HEK293T (cell line): ENCODE measurements around the gene NPHP1.
"Not testable (repeated sequence)": the region's sequence is repeated elsewhere in the genome, so short reads cannot be mapped to it uniquely, and the experiment has no call there.

Source experiments
- CTCF ChIA-PET: fragments of 350-600 bp; formaldehyde crosslinking; extraction: SDS; loops from one replicate; lab custom pipeline; 2021; ENCODE audit warnings: antibody characterized with exemption, inconsistent platforms; lab: Yijun Ruan, JAX
- POLR2A ChIA-PET: fragments of 350-600 bp; formaldehyde crosslinking; extraction: SDS; loops from one replicate; lab custom pipeline; 2020; ENCODE audit warnings: antibody characterized with exemption, inconsistent platforms; lab: Yijun Ruan, JAX
- DNase-seq: peaks from one replicate; pipeline ENCODE4 v3.0.0; 2012; ENCODE audit warnings: mixed read lengths; ENCODE audit errors: extremely low spot score
- ARNT ChIP-seq: fragments of 450-650 bp; IDR thresholded peaks from 2 replicates; pipeline ENCODE4 v1.6.1; 2017; ENCODE audit warnings: mild to moderate bottlenecking
- BHLHE40 ChIP-seq: fragments of 450-650 bp; IDR thresholded peaks from 2 replicates; pipeline ENCODE4 v1.6.1; 2016; ENCODE audit warnings: mild to moderate bottlenecking, moderate library complexity, borderline replicate concordance
- CTBP1 ChIP-seq: fragments of 450-650 bp; IDR thresholded peaks from 2 replicates; pipeline ENCODE4 v1.6.1; 2016; ENCODE audit warnings: borderline replicate concordance
- ELF4 ChIP-seq: fragments of 450-650 bp; IDR thresholded peaks from 2 replicates; pipeline ENCODE4 v1.6.1; 2017; ENCODE audit warnings: antibody characterized with exemption
- FOXA1 ChIP-seq: fragments of 450-650 bp; IDR thresholded peaks from 2 replicates; pipeline ENCODE4 v1.6.1; 2016; ENCODE audit warnings: mild to moderate bottlenecking
- FOXK2 ChIP-seq: fragments of 450-650 bp; IDR thresholded peaks from 2 replicates; pipeline ENCODE4 v1.6.1; 2016; ENCODE audit warnings: mild to moderate bottlenecking
- FOXM1 ChIP-seq: fragments of 450-650 bp; IDR thresholded peaks from 2 replicates; pipeline ENCODE4 v1.6.1; 2017; ENCODE audit warnings: mild to moderate bottlenecking, borderline replicate concordance
- HDGF ChIP-seq: fragments of 450-650 bp; IDR thresholded peaks from 2 replicates; pipeline ENCODE4 v1.6.1; 2017; ENCODE audit warnings: antibody characterized with exemption, borderline replicate concordance
- L3MBTL2 ChIP-seq: fragments of 450-650 bp; conservative IDR thresholded peaks from 2 replicates; pipeline ENCODE4 v1.6.1; 2016; ENCODE audit warnings: mild to moderate bottlenecking
- LEF1 ChIP-seq: fragments of 450-650 bp; IDR thresholded peaks from 2 replicates; pipeline ENCODE4 v1.6.1; 2017; ENCODE audit warnings: mild to moderate bottlenecking, borderline replicate concordance
- NFRKB ChIP-seq: fragments of 450-650 bp; IDR thresholded peaks from 2 replicates; pipeline ENCODE4 v1.6.1; 2016; ENCODE audit warnings: mild to moderate bottlenecking, moderate library complexity
- SP1 ChIP-seq: fragments of 450-650 bp; IDR thresholded peaks from 2 replicates; pipeline ENCODE4 v1.6.1; 2017
- SUZ12 ChIP-seq: fragments of 450-650 bp; IDR thresholded peaks from 2 replicates; pipeline ENCODE4 v1.6.1; 2016; ENCODE audit warnings: mild to moderate bottlenecking
- TARDBP ChIP-seq: fragments of 450-650 bp; IDR thresholded peaks from 2 replicates; pipeline ENCODE4 v1.6.1; 2016
- ZNF384 ChIP-seq: fragments of 450-650 bp; IDR thresholded peaks from 2 replicates; pipeline ENCODE4 v1.6.1; 2016
- TF ChIP-seq, protein P1 (sequence below): fragments of 450-650 bp; IDR thresholded peaks from 2 replicates; pipeline ENCODE4 v1.6.1; 2016

The NPHP1 gene

DNA sequence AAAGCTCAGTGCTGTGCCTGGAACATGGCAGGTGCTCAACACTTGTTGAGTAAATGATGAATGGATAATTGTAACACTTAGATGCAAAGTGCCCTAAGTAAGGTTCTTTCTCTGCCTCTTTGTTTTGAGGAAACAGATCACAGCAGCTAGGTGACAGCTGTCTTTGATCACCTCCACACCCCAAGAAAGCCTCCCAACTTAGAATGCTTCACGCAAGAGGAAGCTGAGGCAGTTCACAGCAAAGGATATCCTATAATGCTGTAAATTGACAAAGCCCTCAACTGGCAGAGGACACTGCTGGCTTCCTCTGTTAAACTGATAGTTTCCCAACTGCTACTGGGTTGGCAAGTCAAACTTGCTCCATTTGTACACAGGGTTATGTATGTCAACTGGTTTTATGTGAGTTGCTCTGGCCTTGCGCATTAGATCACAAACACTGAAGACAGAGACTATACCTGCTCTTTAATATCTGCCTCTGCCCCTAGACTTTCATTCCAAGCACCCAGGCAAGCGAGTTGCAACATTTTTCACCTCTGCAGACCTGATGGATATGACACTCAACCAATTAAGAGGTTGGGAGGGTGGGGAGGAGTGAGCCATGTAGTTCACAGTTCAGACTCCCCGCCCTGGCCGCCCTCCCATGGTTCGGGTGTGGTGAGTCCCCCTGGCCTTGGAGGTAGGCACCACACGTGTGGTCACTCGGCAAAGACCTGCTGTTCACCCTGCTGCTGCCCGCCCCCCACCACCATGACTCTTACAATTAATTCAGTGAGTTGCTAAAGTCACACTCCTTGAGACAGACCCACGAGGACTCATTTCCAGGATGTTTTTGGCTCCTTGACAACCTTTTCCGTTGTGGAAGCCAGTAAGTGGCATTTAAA, 84.4 kb downstream of the NPHP1 start:
- TF ChIP-seq CTBP1 (no peak), TARDBP (no peak), SUZ12 (no peak), FOXA1 (no peak), FOXM1 (no peak), HDGF (no peak), BHLHE40 (no peak), ARNT (no peak), LEF1 (no peak), ELF4 (no peak), NFRKB (no peak), ZNF384 (no peak), SP1 (no peak), L3MBTL2 (no peak), FOXK2 (no peak)
- TF ChIP-seq, protein P1, sequence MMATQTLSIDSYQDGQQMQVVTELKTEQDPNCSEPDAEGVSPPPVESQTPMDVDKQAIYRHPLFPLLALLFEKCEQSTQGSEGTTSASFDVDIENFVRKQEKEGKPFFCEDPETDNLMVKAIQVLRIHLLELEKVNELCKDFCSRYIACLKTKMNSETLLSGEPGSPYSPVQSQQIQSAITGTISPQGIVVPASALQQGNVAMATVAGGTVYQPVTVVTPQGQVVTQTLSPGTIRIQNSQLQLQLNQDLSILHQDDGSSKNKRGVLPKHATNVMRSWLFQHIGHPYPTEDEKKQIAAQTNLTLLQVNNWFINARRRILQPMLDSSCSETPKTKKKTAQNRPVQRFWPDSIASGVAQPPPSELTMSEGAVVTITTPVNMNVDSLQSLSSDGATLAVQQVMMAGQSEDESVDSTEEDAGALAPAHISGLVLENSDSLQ: no peak
- ChIA-PET POLR2A (no interaction called here), CTCF (no interaction called here)
- DNase-seq: no peak

DNA sequence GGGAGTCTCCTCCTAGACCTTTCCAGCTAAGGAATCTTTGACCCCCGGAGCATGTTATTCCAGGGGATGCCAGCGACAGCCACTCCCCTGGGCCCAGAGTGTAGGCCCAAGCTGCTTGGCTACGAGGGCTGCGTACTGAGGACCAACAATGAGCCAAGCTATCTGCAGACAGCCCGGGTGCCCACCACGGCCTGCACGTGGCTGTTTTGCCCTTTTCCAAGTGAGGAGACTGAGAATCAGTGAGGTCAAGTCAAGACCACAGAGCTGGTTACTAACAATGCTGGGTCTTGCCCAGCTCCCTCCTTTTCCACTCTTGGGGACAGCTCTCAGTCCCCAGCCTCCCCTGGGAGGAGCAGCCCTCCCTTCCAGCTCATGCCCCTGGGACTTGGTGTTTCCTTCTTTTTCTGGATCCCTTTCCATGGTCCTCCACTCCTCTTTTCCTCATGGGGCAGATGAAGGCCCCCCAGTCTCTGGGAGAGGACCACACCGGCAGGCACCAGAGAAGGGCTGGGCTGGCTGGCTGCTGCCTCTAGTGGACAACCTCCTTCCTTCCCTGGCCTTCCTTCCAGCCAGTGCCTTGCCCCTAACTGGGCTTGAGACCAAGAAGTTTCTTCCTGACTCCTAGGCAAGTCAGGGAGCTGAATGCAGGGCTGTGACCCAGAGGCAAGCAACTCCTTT, 88.6 kb downstream of the NPHP1 start:
- POLR2A ChIA-PET: no interaction called here
- no peak for TF ChIP-seq ZNF384
- peak; percentile 47 for DNase-seq
- CTCF ChIA-PET: interaction anchor here (0.9 kb wide), 1 partner anchor 10 kb away, joined by 6 read pairs; no protein-coding TSS in a partner anchor

DNA sequence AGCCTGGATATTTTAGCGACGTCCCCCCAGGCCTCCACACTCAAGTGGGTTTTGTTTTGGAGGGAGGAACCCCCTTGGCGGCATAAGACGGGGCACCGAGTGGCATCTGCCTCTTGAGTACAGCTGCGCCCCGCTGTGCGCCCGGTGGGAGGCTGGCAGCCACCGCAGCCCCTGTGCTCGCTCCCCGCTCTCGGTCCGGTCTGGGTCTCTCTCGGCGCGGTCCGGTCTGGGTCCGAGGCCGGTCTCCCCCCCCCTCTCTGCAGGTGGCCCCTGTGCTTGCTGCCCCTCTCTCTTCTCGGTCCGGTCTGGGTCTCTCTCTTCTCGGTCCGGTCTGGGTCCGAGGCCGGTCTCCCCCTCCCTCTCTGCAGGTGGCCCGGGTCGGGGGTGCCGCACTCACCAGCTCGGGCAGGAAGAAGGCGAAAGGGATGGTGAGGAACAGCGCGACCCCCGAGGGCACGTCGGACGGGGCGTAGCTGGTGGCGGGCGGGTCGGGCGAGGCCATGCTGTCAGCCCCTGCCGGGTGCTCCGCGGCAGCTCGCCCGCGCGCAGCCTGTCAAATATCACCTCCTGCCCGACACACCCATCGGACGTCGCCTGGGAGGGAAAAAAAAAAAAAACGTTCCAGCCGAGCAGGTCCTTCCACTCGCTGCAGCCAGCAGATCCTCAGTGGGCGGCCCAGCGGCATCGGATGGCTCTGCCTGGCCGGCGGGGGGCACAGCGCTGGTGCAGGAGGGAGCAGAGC, 89.4 kb downstream of the NPHP1 start, which contains the start of gene MALL:
TSS of gene MALL (minus strand) at position 532 of the 742 bp plus-strand sequence. CDS start at position 502, 30 bp downstream.
- DNase-seq: no peak
- CTCF ChIA-PET: interaction anchor here (0.9 kb wide), 1 partner anchor 10 kb away, joined by 6 read pairs; no protein-coding TSS in a partner anchor
- TF ChIP-seq SP1 (no peak), ARNT (no peak)
- POLR2A ChIA-PET: no interaction called here

DNA sequence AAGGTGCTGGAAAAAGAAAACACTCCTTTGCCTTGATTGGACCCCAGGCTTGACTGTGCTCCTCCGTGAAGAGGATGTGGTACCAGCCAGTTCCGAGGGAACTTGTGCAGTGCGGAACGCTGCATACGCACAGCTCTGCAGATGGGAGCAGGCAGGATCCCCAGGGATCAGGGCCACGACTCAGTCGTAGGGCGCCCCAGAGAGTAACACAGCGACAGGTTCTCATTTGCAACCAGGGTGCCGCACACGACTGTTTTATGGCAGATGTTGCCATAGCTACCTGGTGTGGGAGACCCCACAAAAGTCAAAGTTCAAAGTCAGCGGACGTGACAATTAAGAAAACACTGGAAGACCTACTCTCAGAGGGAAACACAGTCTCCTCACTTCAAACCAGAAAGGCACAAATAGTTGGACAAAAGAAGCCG, 90.0 kb downstream of the NPHP1 start:
- TF ChIP-seq HDGF (no peak), FOXA1 (no peak), ARNT (no peak)
- POLR2A ChIA-PET: no interaction called here
- DNase-seq: no peak
- CTCF ChIA-PET: no interaction called here

DNA sequence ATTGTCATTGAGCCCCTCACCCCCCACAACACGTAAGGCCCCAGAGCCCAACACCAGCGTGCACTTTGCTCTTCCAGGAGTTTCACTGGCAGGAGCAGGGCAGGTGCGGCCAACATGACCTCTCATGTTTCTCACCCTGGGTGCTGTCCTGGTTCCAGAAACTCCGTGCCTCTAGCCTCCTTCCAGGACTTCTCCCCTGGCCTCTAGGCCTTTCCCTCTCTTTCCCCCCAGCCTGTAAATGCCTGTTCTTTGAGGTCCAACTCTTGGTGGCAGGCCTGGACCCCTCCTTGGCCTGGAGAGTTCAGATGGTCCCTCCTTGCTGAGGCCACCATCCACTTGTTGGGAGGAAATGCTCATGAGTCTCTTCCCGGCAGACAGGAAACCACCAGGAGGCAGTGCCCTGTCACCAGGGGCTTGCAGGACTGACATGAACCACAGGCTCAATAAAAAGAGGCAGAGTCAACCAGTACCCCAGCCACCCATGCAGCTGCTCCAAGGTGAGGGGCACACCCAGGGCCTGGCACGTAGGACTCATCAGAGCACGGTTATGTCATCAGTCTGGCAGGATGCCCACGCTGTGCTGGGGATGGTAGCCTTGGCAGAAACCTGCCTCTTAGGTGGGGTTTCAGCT, 90.7 kb downstream of the NPHP1 start:
- TF ChIP-seq BHLHE40 (no peak), ZNF384 (no peak), LEF1 (no peak), ELF4 (no peak), FOXM1 (no peak), HDGF (no peak)
- TF ChIP-seq, protein P1: no peak
- no peak for DNase-seq
- ChIA-PET CTCF (no interaction called here), POLR2A (no interaction called here)

DNA sequence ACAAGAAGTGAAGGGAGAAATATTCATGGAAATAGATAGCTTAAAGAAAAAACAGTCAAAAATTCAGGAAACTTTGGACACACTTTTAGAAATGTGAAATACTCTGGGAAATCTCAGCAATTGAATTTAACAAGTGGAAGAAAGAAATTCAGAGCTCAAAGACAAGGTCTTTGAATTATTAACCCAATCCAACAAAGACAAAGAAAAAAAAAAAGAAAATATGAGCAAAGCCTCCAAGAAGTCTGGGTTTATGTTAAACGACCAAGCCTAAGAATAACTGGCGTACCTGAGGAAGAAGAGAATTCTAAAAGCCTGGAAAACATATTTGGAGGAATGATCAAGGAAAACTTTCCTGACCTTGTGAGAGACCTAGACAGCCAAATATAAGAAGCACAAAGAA, 96.5 kb downstream of the NPHP1 start:
- CTCF ChIA-PET, DNase-seq, POLR2A ChIA-PET: not testable (repeated sequence)
